Measurements from ENCODE around the gene CNTN1. TPM values are rescaled to one million over a fixed set of nuclear protein-coding genes. Genes with fewer than 3 reads are reported as not detected.

Gene CNTN1
- total and polyA plus RNA-seq, 2 of the 13 experiments (the other 11 are each of a cell fraction or from before 2014, with no cell fraction given): 0.01 to 0.07 TPM

GRCh38 chr12:40693207-40693821 is 1.1 kb downstream of the CNTN1 start:
- Histone ChIP-seq H3K9ac (ENCODE audit: insufficient read depth, low read depth, low read length) (no peak overlapping the region), H3K36me3 (replicated peaks in 1 of 2; ENCODE audit: control insufficient read depth in 1 of 2, insufficient read depth in 2 of 2, low read length in 2 of 2) (no peaks in the 10 kb centered on the region), H3K27me3 (ENCODE audit: control insufficient read depth in 1 of 2, insufficient read depth in 2 of 2, low read length in 2 of 2) (no peaks in the 10 kb centered on the region), H3K4me1 (ENCODE audit: insufficient read depth, low read length) (no peaks in the 10 kb centered on the region), H3K9me3 (ENCODE audit: low read length) (no peaks in the 10 kb centered on the region), H4K20me1 (ENCODE audit: insufficient read depth, low read length) (no peaks in the 10 kb centered on the region), H3K4me3 (replicated peaks in 1 of 3; ENCODE audit: insufficient read depth in 1 of 3, low read depth in 2 of 3, low read length in 3 of 3) (no peak overlapping the region), H3K4me2 (ENCODE audit: low read depth, low read length) (no peak overlapping the region), H3K79me2 (ENCODE audit: insufficient read depth, low read length) (no peaks in the 10 kb centered on the region), H2AFZ (ENCODE audit: low read length) (no peak overlapping the region), H3K27ac (ENCODE audit: extremely low read length, insufficient read depth, low read length) (no peak overlapping the region)
- 30% methylated on average over 20 of the region's 24 CpGs for WGBS (ENCODE audit: low lambda C conversion rate)
- ATAC-seq: no peak
- CTCF ChIA-PET (ENCODE audit: low intra/inter-chr PET ratio, low total read pairs): no interaction called here
- intact Hi-C loops (cut with micrococcal nuclease; ENCODE audit: unreplicated experiment) (no loop called here), in situ Hi-C loops (cut with HindIII; ENCODE audit: extremely low pct_ligation_motif_present, low pct_unique_long_range_greater_than_20kb) (no loop called here)
- POLR2A ChIA-PET: no interaction called here
- DNase-seq (ENCODE audit: low spot score): no peak
- TF ChIP-seq ZNF878 (CRISPR knock-in tag; IDR thresholded peaks at IDR 0.05) (no peak), DR1 (CRISPR knock-in tag; IDR thresholded peaks at IDR 0.05) (no peak)
- no peak for FAIRE-seq
- no TSS peak for BruUV-seq (replicated peaks)

GRCh38 chr12:40697566-40698259 is 5.5 kb downstream of the CNTN1 start:
- DNase-seq (ENCODE audit: low spot score): no peak
- ATAC-seq: no peak
- no peaks in the 10 kb centered on the region for H3K4me1 ChIP-seq (ENCODE audit: insufficient read depth, low read length)
- in situ Hi-C loops (cut with HindIII; ENCODE audit: extremely low pct_ligation_motif_present, low pct_unique_long_range_greater_than_20kb): no loop called here
- H3K27me3 ChIP-seq (ENCODE audit: control insufficient read depth in 1 of 2, insufficient read depth in 2 of 2, low read length in 2 of 2): no peaks in the 10 kb centered on the region
- no peak overlapping the region for H3K27ac ChIP-seq (ENCODE audit: extremely low read length, insufficient read depth, low read length)
- H3K9me3 ChIP-seq (ENCODE audit: low read length): no peaks in the 10 kb centered on the region
- no peak overlapping the region for H2AFZ ChIP-seq (ENCODE audit: low read length)
- BruUV-seq (replicated peaks): no TSS peak
- no peak overlapping the region for H3K4me2 ChIP-seq (ENCODE audit: low read depth, low read length)
- ChIA-PET CTCF (ENCODE audit: low intra/inter-chr PET ratio, low total read pairs) (no interaction called here), POLR2A (no interaction called here)
- intact Hi-C loops (cut with micrococcal nuclease; ENCODE audit: unreplicated experiment): no loop called here
- no peak overlapping the region for H3K4me3 ChIP-seq (replicated peaks in 1 of 3; ENCODE audit: insufficient read depth in 1 of 3, low read depth in 2 of 3, low read length in 3 of 3)
- no peak overlapping the region for H3K9ac ChIP-seq (ENCODE audit: insufficient read depth, low read depth, low read length)
- no peaks in the 10 kb centered on the region for H3K36me3 ChIP-seq (replicated peaks in 1 of 2; ENCODE audit: control insufficient read depth in 1 of 2, insufficient read depth in 2 of 2, low read length in 2 of 2)
- H3K79me2 ChIP-seq (ENCODE audit: insufficient read depth, low read length): no peaks in the 10 kb centered on the region
- H4K20me1 ChIP-seq (ENCODE audit: insufficient read depth, low read length): no peaks in the 10 kb centered on the region
- 13% methylated on average over 6 of the region's 6 CpGs for WGBS (ENCODE audit: low lambda C conversion rate)
- no peak for FAIRE-seq
- TF ChIP-seq HOXA3 (CRISPR knock-in tag; IDR thresholded peaks at IDR 0.05) (no peak), ZIK1 (CRISPR knock-in tag; IDR thresholded peaks at IDR 0.05; ENCODE audit: borderline replicate concordance, low read depth) (no peak), FOXA1 (IDR thresholded peaks at IDR 0.05) (no peak), FOXA1 (CRISPR knock-in tag; IDR thresholded peaks at IDR 0.05) (no peak), SRF (IDR thresholded peaks at IDR 0.05; ENCODE audit: low read depth, low read length) (no peak), ZNF274 (CRISPR knock-in tag; IDR thresholded peaks at IDR 0.05) (no peak), ZNF543 (CRISPR knock-in tag; IDR thresholded peaks at IDR 0.05) (no peak), ZNF737 (CRISPR knock-in tag; IDR thresholded peaks at IDR 0.05; ENCODE audit: borderline replicate concordance) (no peak), HMGXB3 (CRISPR knock-in tag; IDR thresholded peaks at IDR 0.05; ENCODE audit: borderline replicate concordance) (no peak), PCBP2 (optimal IDR thresholded peaks at IDR 0.05; ENCODE audit: low read depth, low read length, poor library complexity, severe bottlenecking) (no peak)
- TF ChIP-seq, protein P1, sequence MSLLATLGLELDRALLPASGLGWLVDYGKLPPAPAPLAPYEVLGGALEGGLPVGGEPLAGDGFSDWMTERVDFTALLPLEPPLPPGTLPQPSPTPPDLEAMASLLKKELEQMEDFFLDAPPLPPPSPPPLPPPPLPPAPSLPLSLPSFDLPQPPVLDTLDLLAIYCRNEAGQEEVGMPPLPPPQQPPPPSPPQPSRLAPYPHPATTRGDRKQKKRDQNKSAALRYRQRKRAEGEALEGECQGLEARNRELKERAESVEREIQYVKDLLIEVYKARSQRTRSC (CRISPR knock-in tag; IDR thresholded peaks at IDR 0.05; ENCODE audit: low read depth): no peak

Measured in HepG2 (cell line).